HEK293 (cell line): ENCODE results near the gene ETNK2.

ENCODE experiments used
- KLF9 ChIP-seq: fragments of 450-650 bp; formaldehyde crosslinking; IDR thresholded peaks from 2 replicates; pipeline ENCODE4 v1.5.1; 2016; ENCODE audit warnings: missing biosample characterization, missing genetic modification characterization, low read depth
- OSR2 ChIP-seq: fragments of 450-650 bp; formaldehyde crosslinking; IDR thresholded peaks from 2 replicates; pipeline ENCODE4 v1.5.1; 2016; ENCODE audit warnings: missing biosample characterization, missing genetic modification characterization
- ZBTB7A ChIP-seq: fragments of 450-650 bp; formaldehyde crosslinking; IDR thresholded peaks from 2 replicates; pipeline ENCODE4 v1.5.1; 2016; ENCODE audit warnings: low read depth, missing biosample characterization, missing genetic modification characterization
- ZNF138 ChIP-seq: fragments of 450-650 bp; formaldehyde crosslinking; IDR thresholded peaks from 2 replicates; pipeline ENCODE4 v1.5.1; 2016; ENCODE audit warnings: missing biosample characterization, missing genetic modification characterization, borderline replicate concordance
- ZNF24 ChIP-seq: fragments of 450-650 bp; formaldehyde crosslinking; IDR thresholded peaks from 2 replicates; pipeline ENCODE4 v1.5.1; 2016; ENCODE audit warnings: missing biosample characterization, missing genetic modification characterization
- ZNF660 ChIP-seq: fragments of 450-650 bp; IDR thresholded peaks from 2 replicates; pipeline ENCODE4 v1.5.1; 2018; ENCODE audit warnings: missing biosample characterization, mild to moderate bottlenecking, missing genetic modification characterization
- ZNF701 ChIP-seq: fragments of 450-650 bp; formaldehyde crosslinking; IDR thresholded peaks from 2 replicates; pipeline ENCODE4 v1.5.1; 2016; ENCODE audit warnings: missing biosample characterization, missing genetic modification characterization
- ZNF843 ChIP-seq: fragments of 450-650 bp; formaldehyde crosslinking; IDR thresholded peaks from 2 replicates; pipeline ENCODE4 v1.5.1; 2016; ENCODE audit warnings: missing biosample characterization, missing genetic modification characterization
- TF ChIP-seq, protein P1 (sequence below): fragments of 450-650 bp; formaldehyde crosslinking; IDR thresholded peaks from 2 replicates; pipeline ENCODE4 v1.5.1; 2016; ENCODE audit warnings: missing biosample characterization, missing genetic modification characterization
- TF ChIP-seq, protein P2 (sequence below): fragments of 450-650 bp; formaldehyde crosslinking; IDR thresholded peaks from 2 replicates; pipeline ENCODE4 v1.5.1; 2016; ENCODE audit warnings: missing biosample characterization, missing genetic modification characterization, low read depth
- TF ChIP-seq, protein P3 (sequence below): fragments of 450-650 bp; formaldehyde crosslinking; IDR thresholded peaks from 2 replicates; pipeline ENCODE4 v1.5.1; 2016; ENCODE audit warnings: missing biosample characterization, missing genetic modification characterization, low read depth

DNA sequence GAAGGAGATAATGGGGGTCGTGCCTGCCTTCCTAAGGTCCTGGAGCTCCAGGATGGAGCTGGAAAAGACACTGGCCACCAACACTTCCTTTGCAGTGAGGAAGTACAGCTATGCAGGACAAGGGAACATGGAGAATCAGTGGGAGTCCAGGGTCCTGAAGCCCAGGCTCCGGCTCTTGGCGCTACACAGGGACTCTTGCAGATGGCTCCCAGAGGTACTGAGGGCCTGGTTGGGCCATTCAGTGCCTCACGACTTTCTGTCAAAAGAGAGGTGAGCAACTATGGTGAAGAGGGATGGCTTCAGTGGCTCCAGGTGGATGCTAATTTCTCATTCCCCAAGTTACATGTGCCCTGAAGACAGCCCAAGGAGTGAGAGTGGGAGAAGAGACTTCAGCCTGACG lies 1.8 kb upstream of the ETNK2 start:
- TF ChIP-seq KLF9 (tag by site-specific recombination) (no peak), ZNF138 (no peak), ZNF843 (tag by site-specific recombination) (no peak), ZBTB7A (tag by site-specific recombination) (no peak), ZNF660 (tag by site-specific recombination) (no peak), OSR2 (tag by site-specific recombination) (no peak), ZNF701 (tag by site-specific recombination) (no peak), ZNF24 (tag by site-specific recombination) (no peak)
- TF ChIP-seq, protein P1, sequence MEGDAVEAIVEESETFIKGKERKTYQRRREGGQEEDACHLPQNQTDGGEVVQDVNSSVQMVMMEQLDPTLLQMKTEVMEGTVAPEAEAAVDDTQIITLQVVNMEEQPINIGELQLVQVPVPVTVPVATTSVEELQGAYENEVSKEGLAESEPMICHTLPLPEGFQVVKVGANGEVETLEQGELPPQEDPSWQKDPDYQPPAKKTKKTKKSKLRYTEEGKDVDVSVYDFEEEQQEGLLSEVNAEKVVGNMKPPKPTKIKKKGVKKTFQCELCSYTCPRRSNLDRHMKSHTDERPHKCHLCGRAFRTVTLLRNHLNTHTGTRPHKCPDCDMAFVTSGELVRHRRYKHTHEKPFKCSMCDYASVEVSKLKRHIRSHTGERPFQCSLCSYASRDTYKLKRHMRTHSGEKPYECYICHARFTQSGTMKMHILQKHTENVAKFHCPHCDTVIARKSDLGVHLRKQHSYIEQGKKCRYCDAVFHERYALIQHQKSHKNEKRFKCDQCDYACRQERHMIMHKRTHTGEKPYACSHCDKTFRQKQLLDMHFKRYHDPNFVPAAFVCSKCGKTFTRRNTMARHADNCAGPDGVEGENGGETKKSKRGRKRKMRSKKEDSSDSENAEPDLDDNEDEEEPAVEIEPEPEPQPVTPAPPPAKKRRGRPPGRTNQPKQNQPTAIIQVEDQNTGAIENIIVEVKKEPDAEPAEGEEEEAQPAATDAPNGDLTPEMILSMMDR: no peak
- TF ChIP-seq, protein P2, sequence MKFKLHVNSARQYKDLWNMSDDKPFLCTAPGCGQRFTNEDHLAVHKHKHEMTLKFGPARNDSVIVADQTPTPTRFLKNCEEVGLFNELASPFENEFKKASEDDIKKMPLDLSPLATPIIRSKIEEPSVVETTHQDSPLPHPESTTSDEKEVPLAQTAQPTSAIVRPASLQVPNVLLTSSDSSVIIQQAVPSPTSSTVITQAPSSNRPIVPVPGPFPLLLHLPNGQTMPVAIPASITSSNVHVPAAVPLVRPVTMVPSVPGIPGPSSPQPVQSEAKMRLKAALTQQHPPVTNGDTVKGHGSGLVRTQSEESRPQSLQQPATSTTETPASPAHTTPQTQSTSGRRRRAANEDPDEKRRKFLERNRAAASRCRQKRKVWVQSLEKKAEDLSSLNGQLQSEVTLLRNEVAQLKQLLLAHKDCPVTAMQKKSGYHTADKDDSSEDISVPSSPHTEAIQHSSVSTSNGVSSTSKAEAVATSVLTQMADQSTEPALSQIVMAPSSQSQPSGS (tag by site-specific recombination): no peak
- TF ChIP-seq, protein P3, sequence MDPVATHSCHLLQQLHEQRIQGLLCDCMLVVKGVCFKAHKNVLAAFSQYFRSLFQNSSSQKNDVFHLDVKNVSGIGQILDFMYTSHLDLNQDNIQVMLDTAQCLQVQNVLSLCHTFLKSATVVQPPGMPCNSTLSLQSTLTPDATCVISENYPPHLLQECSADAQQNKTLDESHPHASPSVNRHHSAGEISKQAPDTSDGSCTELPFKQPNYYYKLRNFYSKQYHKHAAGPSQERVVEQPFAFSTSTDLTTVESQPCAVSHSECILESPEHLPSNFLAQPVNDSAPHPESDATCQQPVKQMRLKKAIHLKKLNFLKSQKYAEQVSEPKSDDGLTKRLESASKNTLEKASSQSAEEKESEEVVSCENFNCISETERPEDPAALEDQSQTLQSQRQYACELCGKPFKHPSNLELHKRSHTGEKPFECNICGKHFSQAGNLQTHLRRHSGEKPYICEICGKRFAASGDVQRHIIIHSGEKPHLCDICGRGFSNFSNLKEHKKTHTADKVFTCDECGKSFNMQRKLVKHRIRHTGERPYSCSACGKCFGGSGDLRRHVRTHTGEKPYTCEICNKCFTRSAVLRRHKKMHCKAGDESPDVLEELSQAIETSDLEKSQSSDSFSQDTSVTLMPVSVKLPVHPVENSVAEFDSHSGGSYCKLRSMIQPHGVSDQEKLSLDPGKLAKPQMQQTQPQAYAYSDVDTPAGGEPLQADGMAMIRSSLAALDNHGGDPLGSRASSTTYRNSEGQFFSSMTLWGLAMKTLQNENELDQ (tag by site-specific recombination): no peak
